KMS-11 (cell line): ENCODE measurements around the gene SGCB.

Source experiments
- H2AFZ ChIP-seq: fragments of 200-600 bp; sonication (generic); 2 replicates; pipeline ENCODE4 v1.6.1; 2016; ENCODE audit warnings: antibody characterized with exemption, mixed run types, low read depth
- H3K27ac ChIP-seq: fragments of 200-600 bp; sonication (generic); 2 replicates; pipeline ENCODE4 v1.6.1; 2016; ENCODE audit warnings: mild to moderate bottlenecking, mixed run types
- H3K27me3 ChIP-seq: fragments of 200-600 bp; sonication (generic); 2 replicates; pipeline ENCODE4 v1.6.1; 2017; ENCODE audit warnings: mild to moderate bottlenecking, low read depth, mixed run types, moderate library complexity; ENCODE audit not compliant: insufficient read depth
- H3K36me3 ChIP-seq: fragments of 200-600 bp; sonication (generic); 2 replicates; pipeline ENCODE4 v1.6.1; 2017; ENCODE audit warnings: mild to moderate bottlenecking, mixed run types; ENCODE audit not compliant: insufficient read depth
- H3K4me1 ChIP-seq: fragments of 200-600 bp; sonication (generic); 2 replicates; pipeline ENCODE4 v1.6.1; 2016; ENCODE audit warnings: mild to moderate bottlenecking, low read depth, mixed run types; ENCODE audit not compliant: poor library complexity, severe bottlenecking
- H3K4me2 ChIP-seq: fragments of 200-600 bp; sonication (generic); 2 replicates; pipeline ENCODE4 v1.7.0; 2016; ENCODE audit warnings: mild to moderate bottlenecking, mixed run types
- H3K4me3 ChIP-seq: fragments of 200-600 bp; sonication (generic); IDR thresholded peaks from 2 replicates; pipeline ENCODE4 v1.6.1; 2017; ENCODE audit warnings: low read depth, low read length, mixed read lengths; ENCODE audit not compliant: insufficient read depth
- H3K79me2 ChIP-seq: fragments of 200-600 bp; sonication (generic); 2 replicates; pipeline ENCODE4 v1.6.1; 2016; ENCODE audit warnings: low read depth, mixed run types; ENCODE audit not compliant: insufficient read depth
- H3K9ac ChIP-seq: fragments of 200-600 bp; sonication (generic); 2 replicates; pipeline ENCODE4 v1.6.1; 2016; ENCODE audit warnings: mild to moderate bottlenecking, mixed run types
- H4K20me1 ChIP-seq: fragments of 200-600 bp; sonication (generic); 2 replicates; pipeline ENCODE4 v1.6.1; 2016; ENCODE audit warnings: mild to moderate bottlenecking, mixed run types; ENCODE audit not compliant: insufficient read depth
- TF ChIP-seq, protein P1 (sequence below): fragments of 200-600 bp; sonication (generic); conservative IDR thresholded peaks from 2 replicates; pipeline ENCODE4 v1.6.1; 2017; ENCODE audit warnings: low read depth, mild to moderate bottlenecking, antibody characterized with exemption, low read length, moderate library complexity, mixed read lengths

The SGCB gene

DNA sequence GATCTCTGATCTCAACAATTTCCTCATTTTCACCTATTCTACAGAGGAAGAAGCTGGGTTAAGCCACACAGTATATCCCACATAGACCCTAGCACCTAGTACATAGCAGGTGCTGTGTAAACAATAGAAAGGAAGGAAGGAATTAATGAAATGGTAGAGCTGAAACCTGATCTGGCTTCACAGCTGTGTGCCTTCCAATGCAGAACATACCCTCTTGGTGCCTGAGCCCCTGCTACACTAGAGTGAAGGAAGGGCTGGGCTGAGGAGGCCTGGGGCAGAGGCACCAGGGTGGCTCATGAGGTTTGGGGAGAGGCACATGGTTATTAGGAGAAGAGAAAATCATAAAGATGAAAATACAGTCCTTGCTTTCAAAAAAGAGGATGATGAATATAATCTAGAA lies 39.3 kb downstream of the SGCB start:
- Histone ChIP-seq H3K9ac (no peak overlapping the region), H3K27ac (no peak overlapping the region), H3K4me3 (no peak overlapping the region), H3K27me3 (no peaks in the 10 kb centered on the region), H3K36me3 (no peaks in the 10 kb centered on the region), H4K20me1 (no peaks in the 10 kb centered on the region), H2AFZ (no peak overlapping the region), H3K79me2 (no peaks in the 10 kb centered on the region), H3K4me1 (no peaks in the 10 kb centered on the region), H3K4me2 (no peak overlapping the region)
- TF ChIP-seq, protein P1, sequence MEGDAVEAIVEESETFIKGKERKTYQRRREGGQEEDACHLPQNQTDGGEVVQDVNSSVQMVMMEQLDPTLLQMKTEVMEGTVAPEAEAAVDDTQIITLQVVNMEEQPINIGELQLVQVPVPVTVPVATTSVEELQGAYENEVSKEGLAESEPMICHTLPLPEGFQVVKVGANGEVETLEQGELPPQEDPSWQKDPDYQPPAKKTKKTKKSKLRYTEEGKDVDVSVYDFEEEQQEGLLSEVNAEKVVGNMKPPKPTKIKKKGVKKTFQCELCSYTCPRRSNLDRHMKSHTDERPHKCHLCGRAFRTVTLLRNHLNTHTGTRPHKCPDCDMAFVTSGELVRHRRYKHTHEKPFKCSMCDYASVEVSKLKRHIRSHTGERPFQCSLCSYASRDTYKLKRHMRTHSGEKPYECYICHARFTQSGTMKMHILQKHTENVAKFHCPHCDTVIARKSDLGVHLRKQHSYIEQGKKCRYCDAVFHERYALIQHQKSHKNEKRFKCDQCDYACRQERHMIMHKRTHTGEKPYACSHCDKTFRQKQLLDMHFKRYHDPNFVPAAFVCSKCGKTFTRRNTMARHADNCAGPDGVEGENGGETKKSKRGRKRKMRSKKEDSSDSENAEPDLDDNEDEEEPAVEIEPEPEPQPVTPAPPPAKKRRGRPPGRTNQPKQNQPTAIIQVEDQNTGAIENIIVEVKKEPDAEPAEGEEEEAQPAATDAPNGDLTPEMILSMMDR: no peak

DNA sequence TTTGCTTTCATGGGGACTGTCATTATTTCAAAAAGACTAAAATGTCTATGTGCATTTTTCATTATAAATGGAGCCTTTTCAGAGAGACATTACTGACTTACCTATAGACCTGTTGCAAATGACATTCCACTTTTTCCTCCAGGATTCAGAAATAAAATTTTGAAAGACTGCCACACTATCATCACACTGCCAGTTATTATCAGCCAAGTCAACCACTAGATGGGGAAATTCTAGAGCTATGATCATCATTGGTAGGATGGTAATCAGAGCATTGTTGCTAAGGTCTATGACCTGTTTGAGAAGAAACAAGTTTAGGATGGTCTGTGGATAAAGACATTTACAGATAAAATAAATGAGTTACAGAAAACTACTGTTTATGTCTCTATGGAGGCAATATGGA lies 40.5 kb downstream of the SGCB start:
- Histone ChIP-seq H3K4me3 (no peak overlapping the region), H2AFZ (no peak overlapping the region), H3K4me1 (no peaks in the 10 kb centered on the region), H3K79me2 (no peaks in the 10 kb centered on the region), H3K36me3 (no peaks in the 10 kb centered on the region), H3K27ac (no peak overlapping the region), H4K20me1 (no peaks in the 10 kb centered on the region), H3K27me3 (no peaks in the 10 kb centered on the region), H3K9ac (no peak overlapping the region), H3K4me2 (no peak overlapping the region)
- TF ChIP-seq, protein P1: no peak

DNA sequence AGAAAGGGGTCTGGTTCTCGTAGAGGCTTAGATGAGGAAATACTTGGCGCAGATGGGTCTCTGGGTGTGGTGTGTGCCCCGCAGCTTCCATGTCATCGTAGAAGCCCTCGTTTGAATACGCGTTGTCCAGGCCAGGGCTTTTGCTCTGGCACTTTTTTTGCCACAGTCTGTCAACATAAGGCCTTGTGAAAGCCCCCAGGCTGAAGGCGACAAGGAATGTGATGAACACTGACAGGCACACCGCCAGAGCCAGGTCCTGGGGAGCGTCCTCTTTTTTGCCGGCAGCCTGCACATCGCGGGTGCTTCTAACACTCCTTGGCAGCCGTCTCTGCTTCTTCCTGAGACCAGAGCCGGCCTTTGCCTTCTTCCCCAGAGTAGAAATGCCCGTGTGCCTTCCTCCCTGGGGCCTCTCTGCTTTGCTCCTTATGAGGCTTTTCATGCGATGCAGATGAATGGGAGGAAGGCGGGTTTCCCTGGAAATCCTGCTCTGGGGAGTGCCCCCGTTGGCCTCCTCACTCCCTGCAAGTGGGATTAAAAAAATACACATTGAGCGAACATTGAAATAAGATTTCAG lies 42.4 kb downstream of the SGCB start:
- no peak overlapping the region for H3K4me2 ChIP-seq

More for the DNA sequence above, 42.4 kb downstream of the SGCB start:
- Histone ChIP-seq H3K79me2 (no peaks in the 10 kb centered on the region), H3K27me3 (no peaks in the 10 kb centered on the region), H3K27ac (no peak overlapping the region), H3K4me3 (no peak overlapping the region), H3K9ac (no peak overlapping the region), H3K36me3 (no peaks in the 10 kb centered on the region), H3K4me1 (no peaks in the 10 kb centered on the region), H4K20me1 (no peaks in the 10 kb centered on the region), H2AFZ (no peak overlapping the region)
- TF ChIP-seq, protein P1: no peak
